K562 (cell line): ENCODE results near the gene CSTB. TPM values are rescaled to one million over a fixed set of nuclear protein-coding genes. Genes with fewer than 3 reads are reported as not detected.

Source experiments
- ATAC-seq: fragments of 200-7000 bp; cut with Tn5 transposase; 3 replicates; pipeline ENCODE4 v1.9.1; 2020; ENCODE audit warnings: moderate library complexity
- BruUV-seq: library from RNA; stranded (reverse); fragments of 400-500 nt; replicated peaks from 2 replicates; lab custom pipeline; 2021; lab: Mats Ljungman, UMichigan
- CTCF ChIA-PET: fragments of 300-600 bp; formaldehyde crosslinking; extraction: SDS; loops from one replicate; lab custom pipeline; 2021; ENCODE audit warnings: low intra/inter-chr PET ratio; lab: Yijun Ruan, JAX
- POLR2A ChIA-PET: fragments of 300-600, 350-650 bp; sonication (Branson Sonifier 250); formaldehyde crosslinking; extraction: SDS; loops from one replicate; lab custom pipeline; 2021; ENCODE audit warnings: antibody characterized with exemption, inconsistent platforms; lab: Yijun Ruan, JAX
- DNase-seq, 4 experiments: peaks; one replicate each; pipeline versions ENCODE4 v3.0.0 to v3.0.0-alpha.2; 2011 to 2018; ENCODE audit warnings: low spot score in 3 of 4, mixed read lengths in 3 of 4; ENCODE audit errors: extremely low read depth in 1 of 4
- FAIRE-seq: peaks from 2 replicates; lab custom pipeline; 2011; peaks lifted over from hg19 to GRCh38; lab: Jason Lieb, UNC
- H2AFZ ChIP-seq: 2 replicates; pipeline ENCODE4 v1.6.0; 2011; ENCODE audit warnings: low read depth, low read length, control low read depth, inconsistent platforms
- H3K27ac ChIP-seq: fragments of 200-600 bp; 3 replicates; pipeline ENCODE4 v1.8.0; 2011; ENCODE audit warnings: low read depth, mild to moderate bottlenecking, control low read depth, inconsistent platforms, low read length, moderate library complexity, mixed read lengths; ENCODE audit errors: extremely low read depth
- H3K27me3 ChIP-seq, 2 experiments: fragments of 300-600 bp in 1 of 2; 2 replicates in 1 of 2; 3 replicates in 1 of 2; pipeline versions ENCODE4 v1.6.0 to v1.8.0; 2011; ENCODE audit warnings: inconsistent platforms in 2 of 2, low read length in 2 of 2, mild to moderate bottlenecking in 1 of 2, mixed read lengths in 1 of 2, moderate library complexity in 1 of 2; ENCODE audit not compliant: control insufficient read depth in 2 of 2, insufficient read depth in 2 of 2
- H3K36me3 ChIP-seq: fragments of 300-600 bp; 3 replicates; pipeline ENCODE4 v1.8.0; 2011; ENCODE audit warnings: mild to moderate bottlenecking, low read length, inconsistent platforms; ENCODE audit not compliant: control insufficient read depth, insufficient read depth
- H3K4me1 ChIP-seq, 2 experiments: fragments of 200-600 bp in 1 of 2; replicated peaks in 1 of 2; 2 replicates in 1 of 2; 3 replicates in 1 of 2; pipeline versions ENCODE4 v1.5.1 to v1.8.0; 2011; ENCODE audit warnings: inconsistent platforms in 2 of 2, low read length in 2 of 2, mild to moderate bottlenecking in 1 of 2, mixed read lengths in 1 of 2, moderate library complexity in 1 of 2; ENCODE audit not compliant: control insufficient read depth in 2 of 2, insufficient read depth in 2 of 2
- H3K4me2 ChIP-seq: 2 replicates; pipeline ENCODE4 v1.6.1; 2011; ENCODE audit warnings: low read length, control low read depth, inconsistent platforms, mixed read lengths; ENCODE audit not compliant: insufficient read depth
- H3K4me3 ChIP-seq: fragments of 200-600 bp; sonication (generic), shearing (Covaris generic); 2 replicates; pipeline ENCODE4 v1.5.1; 2016; ENCODE audit warnings: control low read depth, inconsistent platforms
- H3K79me2 ChIP-seq: fragments of 200-600 bp; 3 replicates; pipeline ENCODE4 v1.8.0; 2011; ENCODE audit warnings: low read length, inconsistent platforms; ENCODE audit not compliant: control insufficient read depth, insufficient read depth
- H3K9ac ChIP-seq, 2 experiments: 2 replicates each; pipeline versions ENCODE4 v1.6.0 to v1.6.1; 2011; ENCODE audit warnings: low read depth in 2 of 2, low read length in 2 of 2, control low read depth in 1 of 2, inconsistent platforms in 1 of 2, mild to moderate bottlenecking in 1 of 2, mixed read lengths in 1 of 2; ENCODE audit not compliant: insufficient read depth in 1 of 2
- H3K9me1 ChIP-seq: one replicate; pipeline ENCODE4 v1.6.0; 2011; ENCODE audit warnings: inconsistent platforms, mild to moderate bottlenecking, low read length, moderate library complexity; ENCODE audit not compliant: control insufficient read depth, insufficient read depth
- H3K9me3 ChIP-seq: replicated peaks from 2 replicates; pipeline ENCODE4 v1.5.1; 2011; ENCODE audit warnings: low read depth, low read length, inconsistent platforms; ENCODE audit not compliant: control insufficient read depth, insufficient read depth
- H4K20me1 ChIP-seq: replicated peaks from 2 replicates; pipeline ENCODE4 v1.6.1; 2011; ENCODE audit warnings: low read length, inconsistent platforms, mixed read lengths; ENCODE audit not compliant: control insufficient read depth, insufficient read depth
- BDP1 ChIP-seq: IDR thresholded peaks from 3 replicates; pipeline ENCODE4 v1.6.1; 2011; ENCODE audit not compliant: insufficient read length, insufficient read depth
- MEIS2 ChIP-seq: fragments of 450-650 bp; IDR thresholded peaks from 2 replicates; pipeline ENCODE4 v1.6.1; 2014; ENCODE audit warnings: mild to moderate bottlenecking; ENCODE audit not compliant: partially characterized antibody
- MIER1 ChIP-seq: fragments of 450-650 bp; IDR thresholded peaks from 2 replicates; pipeline ENCODE4 v1.6.1; 2016; ENCODE audit warnings: antibody characterized with exemption, mild to moderate bottlenecking, low read depth
- PHB ChIP-seq: fragments of 250-450 bp; sonication (Bioruptor Pico); IDR thresholded peaks from 2 replicates; pipeline ENCODE4 v1.5.0; 2021
- PHTF2 ChIP-seq: fragments of 250-450 bp; sonication (Bioruptor Pico); IDR thresholded peaks from 2 replicates; pipeline ENCODE4 v1.5.0; 2021; ENCODE audit warnings: mild to moderate bottlenecking
- RB1 ChIP-seq: fragments of 450-650 bp; IDR thresholded peaks from 2 replicates; pipeline ENCODE4 v1.6.1; 2017; ENCODE audit warnings: low read depth, mild to moderate bottlenecking
- RCOR1 ChIP-seq, 2 experiments: IDR thresholded peaks; 2 replicates each; pipeline ENCODE4 v1.6.1; 2012; ENCODE audit warnings: low read depth in 2 of 2, low read length in 2 of 2, borderline replicate concordance in 1 of 2, improper control_type of control experiment in 1 of 2
- SP1 ChIP-seq: sonication (generic); formaldehyde crosslinking; IDR thresholded peaks from 2 replicates; pipeline ENCODE4 v1.8.1; 2022; ENCODE audit warnings: mild to moderate bottlenecking, missing genetic modification reagents
- TAL1 ChIP-seq: fragments of 450-650 bp; IDR thresholded peaks from 2 replicates; pipeline ENCODE4 v1.6.1; 2016; ENCODE audit warnings: mild to moderate bottlenecking
- ZBTB11 ChIP-seq, 3 experiments: fragments of 200-800 bp in 1 of 3; fragments of 250-450 bp in 1 of 3; fragments of 450-650 bp in 1 of 3; sonication (Bioruptor Pico) in 1 of 3; sonication (Bioruptor generic) in 1 of 3; formaldehyde crosslinking in 1 of 3; IDR thresholded peaks; 2 replicates each; pipeline versions ENCODE4 v1.6.1 to v1.8.0; 2016 to 2022; ENCODE audit warnings: mild to moderate bottlenecking in 2 of 3, missing genetic modification characterization in 2 of 3, missing compliant biosample characterization in 1 of 3, moderate library complexity in 1 of 3
- ZBTB2 ChIP-seq: fragments of 450-650 bp; IDR thresholded peaks from 2 replicates; pipeline ENCODE4 v1.6.1; 2016; ENCODE audit warnings: antibody characterized with exemption
- ZNF280A ChIP-seq: fragments of 450-650 bp; IDR thresholded peaks from 2 replicates; pipeline ENCODE4 v1.6.1; 2018; ENCODE audit warnings: mild to moderate bottlenecking, low read depth; ENCODE audit not compliant: partially characterized antibody
- ZNF444 ChIP-seq: fragments of 250-450 bp; sonication (Bioruptor Pico); IDR thresholded peaks from 2 replicates; pipeline ENCODE4 v1.4.0; 2020; ENCODE audit warnings: mild to moderate bottlenecking, moderate library complexity
- WGBS: fragments of 100-300 bp; shearing (Covaris generic); methylation state at CpG from one replicate; pipeline ENCODE4 v1.1.6; 2016; ENCODE audit warnings: low coverage, mixed read lengths; ENCODE audit not compliant: insufficient coverage; ENCODE audit errors: missing lambda C conversion rate; 5-methylcytosine and 5-hydroxymethylcytosine counted together
- in situ Hi-C: fragments of 300-500 bp; cut with MboI; formaldehyde crosslinking; loops from 4 replicates; pipeline ENCODE4 v1.15.0; 2018; ENCODE audit warnings: inconsistent platforms, mixed read lengths
- intact Hi-C: fragments of 100-400 bp; cut with micrococcal nuclease; formaldehyde crosslinking; loops from 2 replicates; pipeline ENCODE4 v1.14.2; 2022
- polyA plus RNA-seq, 8 experiments: library from polyadenylated mRNA; depleted of rRNA in 4 of 8; stranded (reverse) in 5 of 8; unstranded in 3 of 8; fragments of >200 nt; fragmentation: Nextera tagmentation in 2 of 8; fragmentation: Illumina TruSeq in 1 of 8; extraction: Ambion mirVana in 2 of 8; extraction: Trizol in 1 of 8; gene quantifications; 2 replicates each; pipeline versions ENCODE4 v1.2.1 to v1.2.3, GENCODE V29; 2011 to 2014; ENCODE audit warnings: inconsistent platforms in 1 of 8, missing spikeins in 1 of 8
- total RNA-seq, 7 experiments: library from RNA; depleted of rRNA in 6 of 7; stranded (reverse); fragments of >200 nt in 6 of 7; fragmentation: Illumina TruSeq in 2 of 7; extraction: Trizol in 2 of 7; gene quantifications; 2 replicates each; pipeline versions ENCODE4 v1.2.1 to v1.2.3, GENCODE V29; 2011 to 2021; ENCODE audit warnings: low replicate concordance in 1 of 7
- TF ChIP-seq, protein P1 (sequence below): fragments of 250-450 bp; sonication (Bioruptor Pico); IDR thresholded peaks from 2 replicates; pipeline ENCODE4 v1.8.0; 2021; ENCODE audit warnings: borderline replicate concordance, mild to moderate bottlenecking, moderate library complexity; ENCODE audit not compliant: poor library complexity, severe bottlenecking
- TF ChIP-seq, protein P2 (sequence below): fragments of 250-450 bp; sonication (Bioruptor Pico); IDR thresholded peaks from 2 replicates; pipeline ENCODE4 v1.8.0; 2021; ENCODE audit warnings: moderate library complexity, mild to moderate bottlenecking, inconsistent platforms

Gene CSTB
- total and polyA plus RNA-seq, 9 of the 15 experiments (the other 6 are each of a cell fraction or from before 2014, with no cell fraction given), result 12.4 to 65.0 (median 31.7) TPM

- in situ Hi-C loops, result loop anchor here (25.0 kb wide), 1 partner anchor 350 kb away; the partner anchor contains the start of gene GATD3
- Histone ChIP-seq H3K27me3 (peaks cover 0 to 5% of the 10 kb centered on the region in 2 experiments; a peak in 2 of 5 replicates), H2AFZ (no peak overlapping the region), H3K27ac (no peak overlapping the region), H3K9me3 (no peaks in the 10 kb centered on the region), H3K4me3 (no peak overlapping the region), H3K4me1 (peaks cover 10 to 36% of the 10 kb centered on the region in 2 experiments; a peak in 3 of 5 replicates), H3K36me3 (peaks cover 17% of the 10 kb centered on the region), H3K4me2 (no peak overlapping the region), H3K9me1 (peaks cover 4% of the 10 kb centered on the region), H3K79me2 (peaks cover 26% of the 10 kb centered on the region), H4K20me1 (no peaks in the 10 kb centered on the region), H3K9ac (no peak overlapping the region)
- CTCF ChIA-PET, result no interaction called here
- no peak for ATAC-seq
- no TSS peak for BruUV-seq
- POLR2A ChIA-PET, result no interaction called here
- 91% methylated on average over 37 of the region's 38 CpGs for WGBS
- intact Hi-C loops, result no loop called here
- DNase-seq, result no peak
- no peak for FAIRE-seq
- TF ChIP-seq PHB (CRISPR knock-in tag) (no peak), RCOR1 (IDR thresholded peaks at IDR 0.05; ENCODE audit: borderline replicate concordance in 1 of 2, low read depth in 2 of 2, low read length in 2 of 2) (peak; percentile 12 to 39; a peak in 1 of 4 replicates), MEIS2 (no peak), BDP1 (no peak), MIER1 (no peak), TAL1 (no peak), RB1 (no peak), ZBTB2 (no peak), ZNF444 (CRISPR knock-in tag) (no peak), PHTF2 (CRISPR knock-in tag) (no peak), ZBTB11 (CRISPR knock-in tag; IDR thresholded peaks at IDR 0.05) (peak in 1 of 3 experiments; percentile 15; a peak in 1 of 6 replicates), ZNF280A (peak; percentile 35), SP1 (CRISPR knock-in tag) (no peak)
- TF ChIP-seq, protein P1, sequence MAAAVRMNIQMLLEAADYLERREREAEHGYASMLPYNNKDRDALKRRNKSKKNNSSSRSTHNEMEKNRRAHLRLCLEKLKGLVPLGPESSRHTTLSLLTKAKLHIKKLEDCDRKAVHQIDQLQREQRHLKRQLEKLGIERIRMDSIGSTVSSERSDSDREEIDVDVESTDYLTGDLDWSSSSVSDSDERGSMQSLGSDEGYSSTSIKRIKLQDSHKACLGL (CRISPR knock-in tag), result no peak
- TF ChIP-seq, protein P2, sequence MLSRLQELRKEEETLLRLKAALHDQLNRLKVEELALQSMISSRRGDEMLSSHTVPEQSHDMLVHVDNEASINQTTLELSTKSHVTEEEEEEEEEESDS (CRISPR knock-in tag), result no peak
Observed at GRCh38 chr21:43786807-43787440, 10.8 kb upstream of the CSTB start.
